NOMO-1 treated with DMSO at 0.1 percent for 48 hours (cell line): Measurements from ENCODE around the gene PRICKLE4.

Experiments used
- DNase-seq: peaks from one replicate; lab custom pipeline; 2025; ENCODE audit not compliant: unreplicated experiment; lab: John Stamatoyannopoulos, UW

Gene PRICKLE4

GRCh38 chr6:41836022-41836659 is 55.6 kb downstream of the PRICKLE4 start:
- no peak for DNase-seq

GRCh38 chr6:41836660-41837052 is 56.1 kb downstream of the PRICKLE4 start:
- DNase-seq = no peak
